Esophagus muscularis mucosa (tissue), 4 donors: ENCODE data around the gene RTRAF. TPM values are rescaled to one million over a fixed set of nuclear protein-coding genes. Genes with fewer than 3 reads are reported as not detected.

Experiments
- DNase-seq: peaks from one replicate; pipeline ENCODE4 v3.0.0-alpha.2; 2017; ENCODE audit errors: extremely low spot score
- H3K27ac ChIP-seq, 4 donors: fragments of 200-600 bp; sonication (generic); replicated peaks in 1 of 4; 1 replicate in 3 of 4; 2 replicates in 1 of 4; pipeline ENCODE4 v1.5.1; 2016 to 2019; ENCODE audit warnings: mild to moderate bottlenecking in 1 of 4
- H3K27me3 ChIP-seq, 4 donors: fragments of 200-600 bp; sonication (generic); one replicate each; pipeline versions ENCODE4 v1.5.1 to v1.6.0; 2016 to 2019
- H3K36me3 ChIP-seq, 4 donors: fragments of 200-600 bp; sonication (generic); one replicate each; pipeline ENCODE4 v1.5.1; 2016 to 2019
- H3K4me1 ChIP-seq, 4 donors: fragments of 200-600 bp; sonication (generic); one replicate each; pipeline ENCODE4 v1.5.1; 2016 to 2019
- H3K4me3 ChIP-seq, 4 donors: fragments of 200-600 bp; sonication (generic); 1 replicate in 2 of 4; 2 replicates in 2 of 4; pipeline ENCODE4 v1.5.1; 2016 to 2019; ENCODE audit warnings: mild to moderate bottlenecking in 4 of 4, moderate library complexity in 1 of 4
- H3K9me3 ChIP-seq, 4 donors: fragments of 200-600 bp; sonication (generic); 1 replicate in 3 of 4; 2 replicates in 1 of 4; pipeline ENCODE4 v1.5.1; 2016 to 2019
- EP300 ChIP-seq: sonication (generic); formaldehyde crosslinking; IDR thresholded peaks from one replicate; pipeline ENCODE4 v1.6.1; 2017; ENCODE audit warnings: antibody characterized with exemption
- POLR2A ChIP-seq: fragments of 450-650 bp; IDR thresholded peaks from one replicate; pipeline ENCODE4 v1.6.1; 2017; ENCODE audit warnings: antibody characterized with exemption, moderate library complexity, mild to moderate bottlenecking, low read depth
- POLR2AphosphoS5 ChIP-seq, 2 donors: sonication (generic); formaldehyde crosslinking; IDR thresholded peaks; one replicate each; pipeline ENCODE4 v1.6.1; 2017; ENCODE audit warnings: antibody characterized with exemption in 2 of 2
- WGBS: methylation state at CpG from one replicate; pipeline ENCODE4 v1.1.5; 2018; 5-methylcytosine and 5-hydroxymethylcytosine counted together
- intact Hi-C: fragments of 100-400 bp; cut with DNase I; formaldehyde crosslinking; loops from one replicate; pipeline ENCODE4 v1.15.1; 2023
- total RNA-seq, 4 donors: library from RNA; depleted of rRNA; stranded (reverse); fragments of >200 nt; gene quantifications; one replicate each; pipeline versions ENCODE4 v1.1.0 to v1.2.1, GENCODE V29; 2016
- TF ChIP-seq, protein P1 (sequence below), 3 experiments: fragments of 200-600 bp in 2 of 3; fragments of 450-650 bp in 1 of 3; sonication (generic) in 2 of 3; IDR thresholded peaks; one replicate each; pipeline ENCODE4 v1.5.1; 2017 to 2019; ENCODE audit warnings: antibody characterized with exemption in 3 of 3, mild to moderate bottlenecking in 2 of 3, moderate library complexity in 1 of 3

Gene RTRAF
- total RNA-seq, 4 donors from 2014 or later: 66.4 to 122 (median 70.1) TPM

DNA sequence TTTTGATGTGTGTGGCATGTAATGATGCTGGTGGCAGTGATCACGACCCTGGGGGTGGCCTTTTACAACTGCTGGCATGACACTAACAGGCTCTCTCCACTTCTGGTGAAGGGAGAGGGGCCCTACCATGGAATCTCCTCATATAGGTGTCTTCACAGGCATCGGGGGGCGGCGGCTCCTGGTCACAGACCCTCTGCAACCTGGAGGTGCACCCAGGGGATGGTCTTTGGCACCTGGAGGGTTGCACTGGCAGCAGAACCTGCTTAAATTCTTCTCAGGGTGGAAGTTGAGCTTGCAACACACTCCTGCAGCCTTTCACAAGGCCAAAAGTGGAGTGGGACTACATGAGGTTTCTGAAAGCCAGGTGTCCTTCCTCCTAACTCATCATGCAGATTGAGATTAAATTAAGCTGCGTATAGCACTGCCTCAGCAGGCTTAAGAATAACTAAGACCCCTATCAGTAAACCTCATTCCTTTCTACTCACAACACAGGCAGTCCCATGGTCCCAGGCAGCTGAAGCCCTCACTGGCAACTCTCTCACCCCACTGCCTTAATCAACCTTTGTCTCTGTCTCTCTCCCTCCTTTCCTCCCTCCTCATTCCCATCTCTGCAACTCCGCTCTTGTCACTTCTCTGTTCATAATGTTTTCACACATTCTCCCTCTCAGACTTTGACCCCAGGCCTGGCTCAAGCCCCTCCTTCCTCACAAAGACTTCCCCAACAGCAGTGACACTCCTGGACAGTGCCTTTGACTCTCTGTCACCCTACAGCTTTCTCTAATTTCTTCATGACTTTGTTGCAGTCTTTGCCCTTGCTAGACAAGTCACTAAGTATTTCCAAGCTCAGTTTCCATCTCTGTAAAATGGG is 60.6 kb downstream of the RTRAF start:
- Histone ChIP-seq H3K27ac (peak overlapping the region; percentile 82 to 92 (median 84)), H3K36me3 (peaks cover 0 to 9% (median 3%) of the 10 kb centered on the region in 4 donors), H3K9me3 (no peaks in the 10 kb centered on the region), H3K27me3 (no peaks in the 10 kb centered on the region), H3K4me3 (no peak overlapping the region), H3K4me1 (peaks cover 95 to 100% (median 100%) of the 10 kb centered on the region in 4 donors)
- DNase-seq: peak; percentile 90
- 80% methylated on average over 5 of the region's 6 CpGs for WGBS
- intact Hi-C loops: no loop called here
- TF ChIP-seq POLR2A: no peak
- TF ChIP-seq EP300: no peak
- no peak for TF ChIP-seq POLR2AphosphoS5 (IDR thresholded peaks at IDR 0.05)
- TF ChIP-seq, protein P1, sequence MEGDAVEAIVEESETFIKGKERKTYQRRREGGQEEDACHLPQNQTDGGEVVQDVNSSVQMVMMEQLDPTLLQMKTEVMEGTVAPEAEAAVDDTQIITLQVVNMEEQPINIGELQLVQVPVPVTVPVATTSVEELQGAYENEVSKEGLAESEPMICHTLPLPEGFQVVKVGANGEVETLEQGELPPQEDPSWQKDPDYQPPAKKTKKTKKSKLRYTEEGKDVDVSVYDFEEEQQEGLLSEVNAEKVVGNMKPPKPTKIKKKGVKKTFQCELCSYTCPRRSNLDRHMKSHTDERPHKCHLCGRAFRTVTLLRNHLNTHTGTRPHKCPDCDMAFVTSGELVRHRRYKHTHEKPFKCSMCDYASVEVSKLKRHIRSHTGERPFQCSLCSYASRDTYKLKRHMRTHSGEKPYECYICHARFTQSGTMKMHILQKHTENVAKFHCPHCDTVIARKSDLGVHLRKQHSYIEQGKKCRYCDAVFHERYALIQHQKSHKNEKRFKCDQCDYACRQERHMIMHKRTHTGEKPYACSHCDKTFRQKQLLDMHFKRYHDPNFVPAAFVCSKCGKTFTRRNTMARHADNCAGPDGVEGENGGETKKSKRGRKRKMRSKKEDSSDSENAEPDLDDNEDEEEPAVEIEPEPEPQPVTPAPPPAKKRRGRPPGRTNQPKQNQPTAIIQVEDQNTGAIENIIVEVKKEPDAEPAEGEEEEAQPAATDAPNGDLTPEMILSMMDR (IDR thresholded peaks at IDR 0.05): no peak

DNA sequence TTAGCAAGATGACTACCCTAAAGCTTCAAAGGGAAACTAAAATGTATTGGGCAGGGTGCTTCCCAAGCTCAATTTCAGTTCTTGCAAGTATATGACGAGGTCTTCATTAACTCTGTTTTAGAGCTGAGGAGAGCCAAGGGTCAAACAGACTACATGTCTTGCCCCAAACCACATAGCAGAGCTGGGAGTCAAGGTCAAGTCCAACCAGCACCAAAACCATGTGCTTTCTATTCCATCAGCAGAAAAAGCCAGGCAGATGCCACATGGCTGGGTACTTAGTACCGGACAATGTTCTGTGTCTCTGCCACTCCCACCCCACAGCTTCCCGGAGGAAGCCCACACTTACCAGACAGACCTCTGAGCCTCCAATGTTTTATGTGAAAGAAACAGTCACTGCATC is 61.9 kb downstream of the RTRAF start:
- H3K36me3 ChIP-seq: peaks cover 0 to 13% (median 3%) of the 10 kb centered on the region in 4 donors
- no peaks in the 10 kb centered on the region for H3K27me3 ChIP-seq
- peak overlapping the region; percentile 82 to 92 (median 84) for H3K27ac ChIP-seq
- peaks cover 87 to 100% (median 93%) of the 10 kb centered on the region in 4 donors for H3K4me1 ChIP-seq
- peak overlapping the region in 2 of 4 donors; percentile 3 to 10 for H3K4me3 ChIP-seq
- 53% methylated on average over 3 of the region's 3 CpGs for WGBS
- intact Hi-C loops: no loop called here
- TF ChIP-seq EP300 (no peak), POLR2A (no peak), POLR2AphosphoS5 (IDR thresholded peaks at IDR 0.05) (no peak)
- TF ChIP-seq, protein P1 (IDR thresholded peaks at IDR 0.05): no peak
- H3K9me3 ChIP-seq: no peaks in the 10 kb centered on the region
- peak; percentile 79 for DNase-seq

DNA sequence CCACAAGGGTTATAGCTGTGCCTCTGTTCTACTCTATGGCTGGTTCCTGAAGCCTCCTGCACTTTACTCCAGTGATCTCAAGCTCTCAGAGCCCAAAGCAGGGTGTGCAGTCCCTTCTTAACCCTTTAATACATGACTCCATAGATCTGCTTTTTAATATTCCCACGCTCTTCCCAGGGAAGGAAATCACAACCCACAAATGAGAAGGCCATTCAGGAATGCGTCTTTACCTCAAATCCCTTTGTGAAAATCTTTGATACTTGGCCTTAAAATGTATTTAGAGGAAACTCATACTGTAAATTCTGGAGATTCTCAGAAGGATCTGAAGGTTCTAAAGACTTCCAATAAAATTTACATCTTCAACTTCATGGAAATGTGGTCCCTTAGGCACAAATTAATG is 62.5 kb downstream of the RTRAF start:
- H3K4me3 ChIP-seq: peak overlapping the region in 1 of 4 donors; percentile 10
- peak; percentile 21 for DNase-seq
- peaks cover 0 to 13% (median 3%) of the 10 kb centered on the region in 4 donors for H3K36me3 ChIP-seq
- peak overlapping the region; percentile 82 to 92 (median 84) for H3K27ac ChIP-seq
- intact Hi-C loops: no loop called here
- TF ChIP-seq POLR2AphosphoS5 (IDR thresholded peaks at IDR 0.05): no peak
- TF ChIP-seq EP300: no peak
- TF ChIP-seq, protein P1 (IDR thresholded peaks at IDR 0.05): no peak
- no peak for TF ChIP-seq POLR2A
- peaks cover 81 to 94% (median 87%) of the 10 kb centered on the region in 4 donors for H3K4me1 ChIP-seq
- no peaks in the 10 kb centered on the region for H3K9me3 ChIP-seq
- H3K27me3 ChIP-seq: no peaks in the 10 kb centered on the region
- 53% methylated on average over 2 of the region's 2 CpGs for WGBS

DNA sequence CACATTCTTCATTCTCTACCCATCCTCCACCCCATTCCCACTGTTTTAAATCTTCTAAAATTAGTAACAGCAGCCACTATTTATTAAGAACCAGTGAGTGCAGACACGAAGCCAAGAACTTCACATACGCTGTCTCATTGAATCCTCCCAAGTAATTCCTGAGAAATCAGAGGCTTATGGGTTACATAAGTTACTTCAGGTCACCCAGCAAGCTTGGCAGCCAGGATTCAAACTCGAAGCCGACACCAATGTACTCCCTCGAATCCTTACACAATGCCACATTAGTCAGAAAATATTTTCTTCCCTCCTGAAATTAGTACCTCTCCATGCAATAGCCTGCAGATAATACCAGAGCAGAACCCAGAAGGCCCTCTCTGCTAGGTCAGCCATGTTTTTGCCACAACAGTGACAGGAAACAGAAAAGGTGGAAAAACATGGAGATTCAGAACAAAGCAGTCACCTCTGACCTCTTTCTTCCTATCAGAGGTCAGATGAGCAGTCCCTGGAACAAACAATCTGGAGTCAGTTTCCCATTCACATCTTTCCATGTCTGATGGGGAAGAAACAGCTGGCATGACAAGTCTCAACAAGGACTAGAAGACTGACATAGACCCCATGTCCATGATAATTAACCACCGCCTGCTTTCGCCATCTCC is 63.1 kb downstream of the RTRAF start:
- H3K27ac ChIP-seq: peak overlapping the region; percentile 82 to 92 (median 84)
- no peaks in the 10 kb centered on the region for H3K27me3 ChIP-seq
- peak; percentile 92 for DNase-seq
- peaks cover 0 to 13% (median 3%) of the 10 kb centered on the region in 4 donors for H3K36me3 ChIP-seq
- intact Hi-C loops: no loop called here
- H3K4me3 ChIP-seq: peak overlapping the region in 2 of 4 donors; percentile 10 to 17
- 36% methylated on average over 7 of the region's 7 CpGs for WGBS
- TF ChIP-seq EP300 (no peak), POLR2A (no peak), POLR2AphosphoS5 (IDR thresholded peaks at IDR 0.05) (peak; percentile 62 to 75)
- TF ChIP-seq, protein P1 (IDR thresholded peaks at IDR 0.05): no peak
- no peaks in the 10 kb centered on the region for H3K9me3 ChIP-seq
- peaks cover 75 to 88% (median 81%) of the 10 kb centered on the region in 4 donors for H3K4me1 ChIP-seq
